Left forelimb (tissue), 1 donor: Measurements from ENCODE around the gene AMIGO2.

Experiments used
- DNase-seq: peaks from one replicate; pipeline ENCODE4 v3.0.0-alpha.2; 2018; ENCODE audit warnings: low spot score

Gene AMIGO2

DNA sequence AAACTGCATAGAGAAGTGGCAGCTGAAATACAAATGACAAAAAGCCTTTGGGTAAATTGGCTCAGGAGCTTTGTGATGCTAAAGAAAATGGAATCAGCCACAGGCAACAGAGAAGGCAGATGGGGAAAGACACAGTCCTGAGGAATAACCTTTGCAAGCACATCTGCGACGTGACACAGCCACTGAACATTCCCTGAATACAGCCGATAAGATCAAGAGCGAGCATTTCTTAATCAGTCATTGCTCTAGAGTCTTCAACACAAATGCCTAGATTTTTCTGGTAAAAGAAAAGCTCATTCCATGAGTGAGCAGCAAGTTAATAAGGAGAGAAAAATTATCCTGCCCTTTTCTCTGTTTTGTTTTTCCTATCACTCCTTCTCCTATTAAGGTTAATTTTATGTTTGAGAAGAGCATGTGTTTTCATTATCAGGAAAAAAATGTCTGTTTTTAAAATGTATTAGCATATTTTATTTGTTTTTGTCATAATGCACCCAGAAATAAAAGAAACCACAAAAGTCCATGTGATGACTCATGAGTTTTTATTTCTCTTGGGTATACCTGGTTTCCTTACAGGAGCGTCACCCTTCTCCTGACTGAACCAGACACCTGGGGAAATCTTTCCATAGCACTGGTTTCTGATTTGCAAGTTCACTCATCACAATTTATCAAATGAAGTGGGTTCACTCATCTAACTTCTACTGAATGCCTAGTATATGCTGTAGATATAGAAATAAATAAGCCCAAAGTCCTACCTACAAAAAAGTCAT is 45.8 kb downstream of the AMIGO2 start:
- no peak for DNase-seq

DNA sequence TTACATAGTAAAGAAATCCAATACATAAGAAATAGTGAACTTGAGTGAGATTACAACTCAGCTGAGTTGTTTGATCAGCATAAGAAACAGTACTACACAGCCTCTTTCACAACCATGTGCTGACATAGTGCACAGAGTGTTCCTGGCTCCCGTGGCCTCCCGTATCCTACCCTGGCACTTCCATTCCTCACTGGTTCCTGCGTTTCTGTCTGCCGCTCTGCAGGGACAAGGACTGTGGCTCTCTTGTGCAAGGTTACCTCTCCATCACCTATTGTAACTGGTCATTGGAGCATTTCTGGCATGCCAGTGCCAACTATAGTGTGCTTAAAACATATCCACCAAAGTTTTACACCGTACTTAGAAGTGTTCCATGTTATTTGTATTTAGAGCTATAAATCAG is 46.7 kb downstream of the AMIGO2 start:
- no peak for DNase-seq

DNA sequence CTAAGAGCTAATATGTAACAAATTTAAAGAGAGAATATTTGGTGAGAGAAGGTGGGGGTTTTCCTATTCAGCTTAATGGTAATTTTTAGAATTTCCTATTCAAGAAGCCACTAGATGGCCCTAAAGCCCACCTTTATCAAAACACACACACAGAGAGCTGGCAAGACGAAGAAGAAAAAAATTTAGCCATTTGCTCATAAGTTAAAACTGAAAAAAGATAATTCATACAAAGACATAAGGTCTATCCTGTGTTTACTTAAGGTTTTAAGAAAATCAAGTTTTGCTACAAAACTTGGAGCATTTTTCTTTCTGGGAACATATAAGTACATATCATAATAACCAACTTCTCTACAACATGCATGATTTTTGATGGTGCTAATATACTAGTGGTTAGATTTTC is 47.1 kb downstream of the AMIGO2 start:
- no peak for DNase-seq

DNA sequence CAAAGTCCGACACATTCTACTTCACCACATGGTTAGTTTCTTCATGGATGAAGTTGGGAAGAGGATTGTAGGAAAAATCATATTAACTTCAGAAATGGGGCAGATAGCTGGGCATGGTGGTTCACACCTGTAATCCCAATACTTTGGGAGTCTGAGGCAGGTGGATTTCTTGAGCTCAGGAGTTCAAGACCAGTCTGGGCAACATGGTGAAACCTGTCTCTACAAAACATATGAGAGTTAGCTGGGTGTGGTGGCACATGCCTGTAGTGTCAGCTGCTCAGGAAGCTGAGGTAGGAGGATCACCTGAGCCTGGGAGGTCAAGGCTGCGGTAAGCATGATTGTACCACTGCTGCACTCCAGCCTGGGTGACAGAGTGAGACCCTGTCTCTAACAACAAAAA is 49.9 kb downstream of the AMIGO2 start:
- no peak for DNase-seq

DNA sequence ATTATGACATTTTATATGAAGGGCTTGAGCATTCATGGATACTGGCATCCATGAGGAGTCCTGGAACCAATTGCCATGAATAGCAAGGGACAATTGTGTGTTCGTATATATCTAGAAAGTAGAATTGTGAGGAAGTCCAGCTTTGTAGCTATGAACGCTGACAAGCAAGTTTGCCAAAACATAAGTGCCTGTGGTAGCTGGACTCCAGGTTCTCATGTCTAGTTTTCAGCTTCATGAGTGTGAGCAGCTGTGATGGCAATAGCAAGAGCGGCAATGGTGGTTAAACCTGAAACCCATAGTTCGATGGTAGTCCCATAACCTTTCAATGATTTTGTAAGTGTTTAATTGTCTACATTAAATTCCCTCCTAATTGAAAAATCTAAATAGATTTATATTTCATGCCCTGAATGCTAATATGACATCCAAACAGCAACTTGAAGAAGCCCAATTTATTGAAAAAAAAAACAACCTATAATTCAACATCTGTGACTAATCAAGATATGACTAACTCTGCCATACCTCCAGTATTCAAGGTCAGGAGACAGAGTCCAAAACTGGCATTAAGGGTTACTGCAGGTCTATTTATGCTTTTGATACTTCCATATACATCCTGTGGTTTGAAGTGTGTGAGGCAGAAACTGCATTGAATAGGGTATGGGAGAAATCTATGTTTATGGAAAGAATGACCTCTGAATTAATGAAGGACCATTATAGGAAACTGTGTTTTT is 50.6 kb downstream of the AMIGO2 start:
- no peak for DNase-seq

DNA sequence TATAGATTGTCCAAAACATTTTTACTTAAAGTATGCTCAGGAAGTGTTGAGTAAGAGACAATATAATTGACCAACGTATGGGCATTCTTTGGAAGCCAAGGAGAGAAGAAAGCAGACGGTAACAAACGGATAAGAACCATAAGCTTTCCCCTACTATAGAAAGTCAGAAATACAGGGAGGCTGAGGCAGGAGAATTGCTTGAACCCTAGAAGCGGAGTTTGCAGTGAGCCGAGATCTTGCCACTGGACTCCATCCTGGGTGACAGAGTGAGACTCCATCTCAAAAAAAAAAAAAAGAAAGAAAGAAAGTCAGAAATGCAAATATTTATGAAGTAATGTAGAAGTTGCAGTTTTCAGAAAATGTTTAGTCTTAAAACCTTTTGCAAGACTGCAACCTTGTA is 51.6 kb downstream of the AMIGO2 start:
- no peak for DNase-seq
